Astrocyte of the cerebellum (primary cell): ENCODE data around the gene SLC26A3.

Experiments
- DNase-seq: peaks from one replicate; pipeline ENCODE4 v3.0.0-alpha.2; 2011; ENCODE audit warnings: low read depth
- H3K4me3 ChIP-seq: 2 replicates; pipeline ENCODE4 v1.5.1; 2011; ENCODE audit warnings: mild to moderate bottlenecking, low read depth, low read length, moderate library complexity
- CTCF ChIP-seq: IDR thresholded peaks from 2 replicates; pipeline ENCODE4 v1.5.1; 2012; ENCODE audit warnings: low read length, low read depth, moderate library complexity, mild to moderate bottlenecking; ENCODE audit errors: missing control alignments
- in situ Hi-C: cut with HindIII; loops from 2 replicates; pipeline ENCODE4 v1.10.0; 2017; ENCODE audit warnings: low sequenced_read_pairs

The SLC26A3 gene

DNA sequence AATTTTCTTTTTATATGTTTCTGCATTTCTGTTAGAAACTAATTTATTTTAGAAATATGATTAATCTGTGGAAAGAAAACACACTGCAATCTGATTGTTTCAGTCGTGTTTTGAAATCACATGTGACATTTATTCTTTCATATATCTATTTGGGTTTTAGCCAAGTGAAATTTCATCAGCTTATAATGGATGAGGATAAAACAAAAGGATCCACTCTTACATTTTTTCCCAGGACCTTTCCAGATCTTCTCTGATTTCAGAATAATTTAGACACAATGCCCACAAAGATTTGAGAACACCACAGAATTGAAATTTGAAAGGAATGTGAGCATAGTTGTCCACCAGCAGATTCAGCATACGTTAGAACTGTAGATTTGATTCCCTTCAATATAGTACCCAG, 30.0 kb downstream of the SLC26A3 start:
- no peak for DNase-seq
- H3K4me3 ChIP-seq = no peak overlapping the region
- in situ Hi-C loops = no loop called here
- TF ChIP-seq CTCF = no peak

DNA sequence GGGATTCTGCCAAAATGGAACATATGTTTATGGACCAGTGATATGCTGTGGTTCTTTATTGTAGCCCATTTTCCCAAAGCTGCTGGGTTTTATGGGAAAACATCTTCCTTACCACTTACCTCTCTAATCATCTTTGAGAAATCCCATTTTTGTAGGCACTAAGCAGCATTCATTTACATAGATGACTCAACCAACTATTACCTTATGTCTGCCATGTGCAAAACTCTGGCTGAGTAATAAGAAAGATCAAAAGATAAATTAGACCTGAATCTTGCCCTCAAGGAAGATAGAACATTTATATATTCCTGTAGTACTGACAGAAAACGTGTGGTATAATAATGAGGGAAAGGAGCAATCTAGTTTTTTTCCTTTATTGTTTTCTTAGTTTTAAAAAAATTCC, 34.8 kb downstream of the SLC26A3 start:
- DNase-seq = no peak
- in situ Hi-C loops = no loop called here

GRCh38 chr7:107767391-107767790, 35.6 kb downstream of the SLC26A3 start:
- in situ Hi-C loops = no loop called here

More for the DNA sequence above, 34.8 kb downstream of the SLC26A3 start:
- H3K4me3 ChIP-seq = no peak overlapping the region
- TF ChIP-seq CTCF = no peak

DNA sequence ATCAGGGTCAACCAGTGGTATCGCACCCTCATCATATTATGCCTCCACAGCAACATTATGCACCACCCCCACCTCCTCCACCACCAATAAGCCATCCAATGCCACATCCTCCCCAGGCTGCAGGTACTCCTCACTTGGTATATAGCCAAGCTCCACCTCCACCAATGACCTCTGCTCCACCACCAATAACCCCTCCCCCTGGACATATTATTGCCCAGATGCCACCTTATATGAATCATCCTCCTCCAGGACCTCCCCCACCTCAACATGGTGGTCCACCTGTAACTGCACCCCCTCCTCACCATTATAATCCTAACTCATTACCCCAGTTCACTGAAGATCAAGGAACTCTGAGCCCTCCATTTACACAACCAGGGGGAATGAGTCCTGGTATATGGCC, 44.4 kb downstream of the SLC26A3 start:
- no peak for DNase-seq
- H3K4me3 ChIP-seq = no peak overlapping the region
- in situ Hi-C loops = no loop called here
- TF ChIP-seq CTCF = no peak

More at GRCh38 chr7:107767391-107767790, 35.6 kb downstream of the SLC26A3 start:
- no peak overlapping the region for H3K4me3 ChIP-seq
- TF ChIP-seq CTCF = no peak
- no peak for DNase-seq

- peak; percentile 25 for TF ChIP-seq CTCF
- in situ Hi-C loops = no loop called here
- H3K4me3 ChIP-seq = no peak overlapping the region
- DNase-seq = no peak
Measured at GRCh38 chr7:107754642-107755041, 48.4 kb downstream of the SLC26A3 start.

DNA sequence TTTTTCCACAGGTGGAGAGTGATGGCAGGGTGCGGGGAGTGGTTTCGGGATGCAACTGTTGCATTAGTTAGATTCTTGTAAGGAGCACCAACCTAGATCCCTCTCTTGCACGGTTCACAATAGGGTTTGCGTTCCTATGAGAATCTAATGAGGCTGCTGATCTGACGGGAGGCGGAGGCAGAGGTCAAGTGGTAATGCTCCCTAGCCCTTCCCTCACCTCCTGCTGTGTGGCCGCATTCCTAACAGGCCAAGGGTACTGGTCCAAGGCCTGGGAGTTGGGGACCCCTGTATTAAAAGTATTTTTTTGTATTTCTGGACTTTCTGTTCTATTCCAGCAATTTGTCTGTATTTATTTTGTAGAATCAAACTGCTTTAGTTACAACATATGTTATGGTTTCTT, 51.9 kb downstream of the SLC26A3 start:
- no peak for TF ChIP-seq CTCF
- no peak for DNase-seq
- no peak overlapping the region for H3K4me3 ChIP-seq
- in situ Hi-C loops = no loop called here

- H3K4me3 ChIP-seq = no peak overlapping the region
- no peak for DNase-seq
- in situ Hi-C loops = loop anchor here (10.0 to 25.0 kb wide), 2 partner anchors 129 to 559 kb away; no protein-coding TSS in a partner anchor
- no peak for TF ChIP-seq CTCF
Measured at GRCh38 chr7:107746006-107746405, 57.0 kb downstream of the SLC26A3 start.
